HG03460 (cell line): ENCODE measurements around the gene DPP9.
A peak's percentile ranks its signal among the peaks of the same experiment; 100 is the strongest.
"Not testable (repeated sequence)": the region's sequence is repeated elsewhere in the genome, so short reads cannot be mapped to it uniquely, and the experiment has no call there.

ENCODE experiments used
- ATAC-seq: cut with Tn5 transposase; IDR thresholded peaks from one replicate; pipeline ENCODE4 v1.9.1; 2021; ENCODE audit not compliant: unreplicated experiment

Gene DPP9

GRCh38 chr19:4689403-4689802, 34.2 kb downstream of the DPP9 start:
- no peak for ATAC-seq

DNA sequence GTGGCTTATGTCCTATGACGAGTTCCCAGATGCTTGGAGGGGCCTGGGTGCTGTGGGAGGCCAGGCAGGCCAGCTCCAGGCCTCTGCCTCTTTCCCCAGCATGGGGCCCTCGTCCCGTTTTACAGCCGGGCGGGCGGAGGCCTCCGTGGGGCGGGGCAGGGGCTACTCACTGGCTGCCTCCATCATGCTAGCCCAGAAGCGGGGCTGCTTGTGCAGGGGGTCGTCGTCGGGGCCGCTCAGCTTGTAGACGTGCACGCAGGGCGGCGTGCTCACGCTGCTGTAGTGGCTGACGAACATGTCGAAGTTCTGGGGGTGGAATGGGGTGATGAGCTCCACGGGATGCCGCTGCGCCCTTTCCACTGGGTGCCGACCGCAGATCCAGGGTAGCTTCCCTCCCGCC, 35.1 kb downstream of the DPP9 start:
- ATAC-seq: no peak

GRCh38 chr19:4687396-4687795, 36.2 kb downstream of the DPP9 start:
- ATAC-seq: no peak

- no peak for ATAC-seq
These were observed 36.9 kb downstream of the DPP9 start for GRCh38 chr19:4686700-4687099.

DNA sequence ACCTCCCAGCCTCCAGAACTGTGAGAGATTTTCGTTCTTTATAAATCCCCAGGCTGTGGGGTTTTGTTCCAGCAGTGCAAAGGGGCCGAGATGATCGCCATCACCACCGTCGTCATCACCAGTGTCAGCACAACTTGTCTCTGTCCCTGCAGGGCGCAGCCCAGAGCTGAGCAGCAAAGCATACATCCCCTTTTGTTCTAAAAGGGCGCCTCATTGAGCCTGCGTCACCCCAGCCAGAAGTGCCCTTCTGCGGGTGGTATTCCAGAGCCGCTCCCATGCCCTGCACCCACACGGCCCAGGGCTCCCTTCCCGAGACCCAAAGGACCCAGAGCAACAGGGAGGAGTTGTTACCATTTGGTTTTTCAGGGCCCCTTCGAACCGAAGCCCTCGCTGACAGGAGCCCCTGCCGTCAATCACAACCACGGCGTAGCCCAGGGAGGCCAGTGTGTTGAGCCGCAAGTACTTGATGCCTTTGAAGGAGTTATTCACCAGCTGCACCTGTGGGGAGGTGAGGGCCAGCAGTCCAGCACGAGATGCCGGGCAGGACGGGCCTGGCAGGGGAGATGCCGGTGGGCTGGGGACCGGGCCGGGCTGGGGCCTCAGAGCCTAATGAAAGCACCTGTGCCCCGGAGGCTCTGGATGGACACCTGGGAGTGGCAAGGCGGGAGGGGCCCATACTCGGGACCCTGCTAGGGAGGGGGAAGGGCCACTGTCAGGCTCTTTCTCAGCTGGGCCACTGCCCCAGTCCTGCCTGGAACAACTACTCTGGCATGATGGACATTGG, 39.1 kb downstream of the DPP9 start:
- no peak for ATAC-seq

- ATAC-seq: no peak
These were observed 41.0 kb downstream of the DPP9 start for GRCh38 chr19:4682417-4683200.

- ATAC-seq: not testable (repeated sequence)
These were observed 43.6 kb downstream of the DPP9 start for GRCh38 chr19:4680021-4680420.

DNA sequence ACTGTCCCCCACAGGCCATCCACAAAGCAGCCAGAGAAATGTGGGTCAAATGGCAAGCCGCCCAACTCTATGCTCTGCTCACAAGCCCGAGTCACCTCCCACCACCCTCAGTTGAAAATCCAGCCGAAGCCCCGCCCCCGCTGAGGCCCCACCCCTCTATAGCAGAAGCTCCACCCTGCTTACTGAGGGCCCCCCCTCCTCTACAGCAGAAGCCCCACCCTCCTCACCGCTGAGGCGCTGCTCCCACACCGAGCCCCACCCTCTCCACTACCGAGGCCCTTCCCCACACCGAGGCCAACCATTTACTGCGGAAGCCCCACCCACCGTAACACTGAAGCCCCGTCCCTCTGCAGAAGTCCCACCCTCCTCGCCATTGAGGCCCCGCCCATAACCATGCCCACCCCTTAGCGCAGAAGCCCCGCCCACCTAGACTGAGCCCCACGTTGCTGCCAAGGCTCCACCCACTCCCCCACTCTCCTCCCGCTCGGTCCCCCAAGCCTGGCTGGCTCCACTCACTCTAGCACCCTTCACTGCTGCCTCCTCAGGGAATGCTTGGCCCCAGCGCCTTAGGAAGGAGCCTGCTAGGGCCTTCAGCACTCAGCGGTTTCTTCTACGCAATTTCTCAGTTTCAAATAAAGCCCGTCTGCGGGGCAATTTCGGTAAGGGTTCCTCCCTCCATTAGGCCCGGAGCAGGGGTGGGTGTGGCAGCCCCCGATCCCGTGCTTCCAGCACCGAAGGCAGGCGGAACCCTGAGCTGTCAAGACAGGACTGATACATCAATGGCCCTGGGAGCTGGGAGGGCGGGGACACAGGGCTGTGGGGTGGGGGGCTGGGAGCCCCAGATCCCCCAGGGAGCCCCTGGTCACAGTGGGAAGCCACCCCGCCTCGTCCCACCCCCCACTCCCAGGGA, 44.5 kb downstream of the DPP9 start:
- ATAC-seq: no peak

DNA sequence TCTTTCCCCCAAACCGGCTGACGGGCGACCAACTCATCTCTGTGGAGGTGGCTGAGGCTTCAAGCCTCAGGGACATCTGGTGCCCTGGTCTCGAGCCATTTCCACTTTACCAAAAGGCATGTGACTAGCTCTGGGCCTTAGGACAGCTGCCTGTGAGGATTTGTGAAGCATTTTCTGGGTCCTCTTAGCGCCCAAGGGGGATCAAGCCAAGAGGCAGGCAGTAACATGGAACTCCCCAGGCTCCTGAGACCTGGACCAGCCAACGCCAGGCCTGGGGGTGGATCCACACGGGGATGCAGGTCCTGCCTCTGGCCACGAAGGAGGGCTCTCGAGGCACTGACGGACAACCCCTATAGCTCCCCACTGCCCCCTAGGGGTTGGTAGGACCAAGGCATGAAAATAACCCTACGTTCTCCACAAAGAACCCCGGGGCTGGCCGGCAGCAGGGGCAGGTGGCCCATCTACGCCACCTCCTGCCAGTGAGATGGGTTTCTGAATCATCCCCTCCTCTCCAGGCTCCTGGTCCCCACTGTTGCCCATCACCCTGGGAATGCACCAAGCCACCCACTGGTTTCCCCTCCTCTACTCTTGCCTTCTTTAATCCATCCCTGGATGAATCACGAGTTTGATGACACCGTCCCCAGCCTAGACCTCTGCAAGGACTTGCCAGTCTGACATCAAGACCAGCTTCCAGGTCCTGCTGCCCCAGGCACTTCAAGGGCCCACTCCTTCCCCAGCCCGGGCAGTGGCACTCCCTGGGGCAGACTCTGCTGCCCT, 46.5 kb downstream of the DPP9 start:
- ATAC-seq: no peak

- no peak for ATAC-seq
These were observed 48.3 kb downstream of the DPP9 start for GRCh38 chr19:4675346-4675745.

GRCh38 chr19:4673726-4674125, 49.9 kb downstream of the DPP9 start:
- no peak for ATAC-seq

GRCh38 chr19:4673216-4673615, 50.4 kb downstream of the DPP9 start:
- no peak for ATAC-seq

DNA sequence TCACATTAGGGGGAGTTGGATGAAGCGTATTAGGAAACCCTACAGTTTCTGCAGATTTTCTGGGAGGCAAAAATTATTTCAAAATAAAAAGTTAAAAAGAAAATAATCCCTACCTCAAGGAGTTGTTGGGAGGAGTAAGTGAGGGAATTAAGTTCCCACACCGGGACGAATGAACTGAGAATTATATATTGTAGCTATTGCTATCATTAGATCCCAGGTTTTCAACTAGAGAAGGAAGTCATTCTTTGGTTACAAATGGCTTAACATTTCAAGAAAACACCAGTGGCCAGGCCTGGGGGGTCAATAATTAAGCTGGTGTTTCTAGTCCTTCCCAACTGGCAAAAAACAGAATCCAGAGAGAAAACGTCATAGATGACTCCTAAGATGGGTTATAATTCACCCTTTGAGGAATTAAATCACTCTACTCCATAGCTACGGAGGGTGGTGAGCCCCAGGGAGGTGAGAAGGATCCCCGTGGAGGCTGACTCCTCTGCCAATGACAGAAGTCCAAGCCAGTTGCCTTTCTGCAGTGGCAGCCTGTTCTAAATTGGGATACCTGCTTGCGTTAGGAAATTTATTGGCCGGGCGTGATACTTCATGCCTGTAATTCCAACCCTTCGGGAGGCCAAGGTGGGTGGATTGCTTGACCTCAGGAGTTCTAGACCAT, 52.3 kb downstream of the DPP9 start:
- no peak for ATAC-seq

DNA sequence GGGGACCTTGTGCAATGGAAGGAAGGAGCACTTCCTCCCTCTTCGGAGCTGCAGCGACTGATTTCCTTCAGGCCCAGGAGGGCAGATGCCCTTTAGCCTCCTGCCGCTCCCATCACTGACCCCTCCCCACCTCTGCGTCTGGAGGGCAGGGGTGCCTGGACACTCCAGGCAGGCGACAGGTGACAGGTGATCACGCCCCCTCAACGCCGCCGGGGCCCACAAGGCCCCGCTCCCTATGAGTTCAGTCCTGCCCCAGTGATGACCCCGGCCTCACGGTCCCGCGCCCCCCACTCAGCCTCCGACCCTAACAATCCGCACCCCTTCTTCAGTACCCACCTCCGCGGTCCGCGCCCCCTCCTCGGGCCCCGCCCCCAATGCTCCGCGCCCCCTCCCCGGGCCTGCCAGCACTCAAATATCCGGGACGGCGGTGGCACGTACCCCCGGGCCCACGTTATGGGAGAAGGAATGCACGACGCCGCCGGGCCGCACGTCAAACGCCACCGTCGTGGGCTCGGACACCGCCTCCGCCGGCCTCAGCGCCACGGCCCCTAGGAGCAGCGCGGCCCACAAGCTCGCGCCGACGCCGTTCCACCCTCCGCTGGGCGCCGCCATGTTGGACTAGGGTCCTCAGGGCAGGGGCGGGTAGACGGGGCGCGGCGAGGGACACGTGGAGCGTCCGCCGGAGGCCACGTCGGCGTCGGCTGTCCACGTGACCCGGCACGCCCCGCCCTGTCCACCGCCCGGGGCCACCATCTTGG, 53.7 kb downstream of the DPP9 start, which contains the start of gene MYDGF:
Gene MYDGF (minus strand): TSS at position 620 of the 758 bp plus-strand sequence. CDS start 8 bp downstream, at position 612.
- peak; percentile 84 for ATAC-seq

DNA sequence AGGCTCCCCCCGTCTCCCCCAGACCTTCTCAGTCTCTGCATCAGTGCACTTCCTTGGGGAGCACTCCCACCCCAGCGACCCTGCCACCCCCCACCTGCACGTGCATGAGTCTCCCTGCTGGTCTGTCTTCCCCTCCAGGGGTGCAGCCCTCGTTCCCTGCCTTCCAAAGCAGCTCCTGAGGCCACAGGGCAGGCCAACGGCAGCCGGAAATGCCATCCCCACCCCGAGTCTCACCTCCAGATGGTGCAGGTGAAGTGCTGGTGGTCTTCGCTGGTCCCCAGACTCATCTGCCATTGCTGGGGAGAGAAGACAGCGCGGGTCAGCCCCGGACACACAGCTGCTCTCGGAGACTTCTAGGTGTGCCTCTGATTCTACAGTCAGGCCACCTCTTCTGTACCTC, 59.0 kb downstream of the DPP9 start:
- no peak for ATAC-seq

GRCh38 chr19:4662812-4663211, 60.8 kb downstream of the DPP9 start:
- no peak for ATAC-seq

GRCh38 chr19:4662020-4662695, 61.5 kb downstream of the DPP9 start:
- no peak for ATAC-seq

DNA sequence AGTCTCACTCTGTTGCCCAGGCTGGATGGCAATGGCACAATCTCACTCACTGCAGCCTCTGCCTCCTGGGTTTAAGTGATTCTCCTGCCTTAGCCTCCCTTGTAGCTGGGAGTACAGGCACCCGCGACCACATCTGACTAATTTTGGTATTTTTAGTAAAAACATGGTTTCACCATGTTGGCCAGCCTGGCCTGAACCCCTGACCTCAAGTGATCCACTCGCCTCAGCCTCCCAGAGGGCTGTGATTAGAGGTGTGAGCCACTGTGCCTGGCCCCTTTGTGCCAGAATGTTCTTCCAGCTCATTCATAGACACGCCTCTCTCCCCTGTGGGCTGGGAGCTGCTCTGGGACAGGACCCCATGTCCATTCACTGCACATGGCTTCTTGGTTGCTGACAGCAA, 62.6 kb downstream of the DPP9 start:
- no peak for ATAC-seq
